HepG2 (cell line): ENCODE measurements around the gene STMN3. TPM values are rescaled to one million over a fixed set of nuclear protein-coding genes. Genes with fewer than 3 reads are reported as not detected.

Experiments
- EP300 ChIP-seq, 3 experiments: sonication (generic) in 1 of 3; formaldehyde crosslinking in 1 of 3; IDR thresholded peaks; 2 replicates each; pipeline versions ENCODE4 v1.5.1 to v1.6.1; 2011 to 2020; ENCODE audit warnings: low read depth in 2 of 3, low read length in 2 of 3, borderline replicate concordance in 1 of 3, improper control_type of control experiment in 1 of 3, mild to moderate bottlenecking in 1 of 3, missing genetic modification reagents in 1 of 3, moderate library complexity in 1 of 3
- GABPB1 ChIP-seq: IDR thresholded peaks from 2 replicates; pipeline ENCODE4 v1.6.1; 2016; ENCODE audit warnings: mild to moderate bottlenecking, missing genetic modification reagents, moderate library complexity, missing compliant biosample characterization
- KDM2A ChIP-seq: sonication (generic); formaldehyde crosslinking; IDR thresholded peaks from 2 replicates; pipeline ENCODE4 v1.4.0; 2020; ENCODE audit warnings: low read depth, missing genetic modification reagents, borderline replicate concordance
- MYC ChIP-seq: sonication (generic); formaldehyde crosslinking; IDR thresholded peaks from 2 replicates; pipeline ENCODE4 v1.9.0; 2021; ENCODE audit warnings: missing genetic modification reagents, borderline replicate concordance
- NFE2 ChIP-seq: sonication (generic); formaldehyde crosslinking; IDR thresholded peaks from 2 replicates; pipeline ENCODE4 v1.4.0; 2020; ENCODE audit warnings: missing genetic modification reagents
- ZC3H4 ChIP-seq: sonication (generic); formaldehyde crosslinking; IDR thresholded peaks from 2 replicates; pipeline ENCODE4 v1.4.0; 2020; ENCODE audit warnings: missing genetic modification reagents, borderline replicate concordance
- ZNF234 ChIP-seq: sonication (generic); formaldehyde crosslinking; conservative IDR thresholded peaks from 2 replicates; pipeline ENCODE4 v1.5.1; 2020; ENCODE audit warnings: mild to moderate bottlenecking, missing genetic modification reagents
- ZNF768 ChIP-seq: sonication (generic); formaldehyde crosslinking; IDR thresholded peaks from 2 replicates; pipeline ENCODE4 v1.4.0; 2020; ENCODE audit warnings: missing genetic modification reagents
- polyA plus RNA-seq, 8 experiments: library from polyadenylated mRNA; depleted of rRNA in 3 of 8; stranded (reverse) in 7 of 8; unstranded in 1 of 8; fragments of >200 nt; fragmentation: Illumina TruSeq in 4 of 8; extraction: Trizol in 4 of 8; gene quantifications; 2 replicates each; pipeline versions ENCODE4 v1.2.1 to v1.2.3, GENCODE V29; 2011 to 2016; ENCODE audit warnings: low read depth in 4 of 8, missing spikeins in 1 of 8, mixed read lengths in 1 of 8; ENCODE audit not compliant: insufficient read depth in 1 of 8
- total RNA-seq, 5 experiments: library from RNA; depleted of rRNA; stranded (reverse); fragments of >200 nt; fragmentation: Illumina TruSeq; extraction: Trizol; gene quantifications; 2 replicates each; pipeline ENCODE4 v1.2.3, GENCODE V29; 2016; ENCODE audit warnings: low read depth in 1 of 5
- TF ChIP-seq, protein P1 (sequence below): sonication (generic); formaldehyde crosslinking; IDR thresholded peaks from 2 replicates; pipeline ENCODE4 v1.4.0; 2020; ENCODE audit warnings: mild to moderate bottlenecking, missing genetic modification reagents, borderline replicate concordance
- TF ChIP-seq, protein P2 (sequence below): sonication (generic); formaldehyde crosslinking; IDR thresholded peaks from 2 replicates; pipeline ENCODE4 v1.4.0; 2020; ENCODE audit warnings: missing genetic modification reagents, borderline replicate concordance
- TF ChIP-seq, protein P3 (sequence below): sonication (generic); formaldehyde crosslinking; IDR thresholded peaks from 2 replicates; pipeline ENCODE4 v1.4.0; 2020; ENCODE audit warnings: mild to moderate bottlenecking, missing genetic modification reagents

The STMN3 gene
- total and polyA plus RNA-seq, 2 of the 13 experiments (the other 11 are each of a cell fraction or from before 2014, with no cell fraction given): 21.0 to 48.3 TPM

DNA sequence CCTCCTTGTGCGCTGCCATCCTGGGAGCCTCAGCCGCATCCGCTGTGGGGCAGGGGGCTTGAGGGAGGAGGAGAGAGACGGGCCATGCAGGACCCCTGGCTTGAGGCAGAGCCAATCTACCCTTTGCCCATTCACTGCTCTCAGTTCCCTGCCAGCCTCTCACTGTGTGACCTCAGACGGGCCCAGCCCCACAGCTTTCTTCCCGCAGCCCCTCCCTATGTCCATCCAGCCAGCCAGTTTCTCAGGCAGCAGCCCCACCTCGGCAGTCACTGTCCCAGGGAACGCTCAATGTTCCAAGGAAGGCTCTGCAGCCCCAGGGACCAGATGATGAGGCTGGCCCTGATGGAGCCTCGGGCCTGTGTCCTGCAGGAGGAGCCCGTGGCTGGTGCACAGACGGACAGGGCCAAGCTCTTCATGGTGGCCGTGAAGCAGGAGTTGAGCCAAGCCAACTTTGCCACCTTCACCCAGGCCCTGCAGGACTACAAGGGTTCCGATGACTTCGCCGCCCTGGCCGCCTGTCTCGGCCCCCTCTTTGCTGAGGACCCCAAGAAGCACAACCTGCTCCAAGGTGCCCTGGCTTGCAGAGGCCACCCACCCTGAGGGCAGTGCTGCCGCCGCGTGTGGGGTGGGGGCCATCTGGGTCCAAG, 39.3 kb upstream of the STMN3 start (continued):
- TF ChIP-seq, protein P1, sequence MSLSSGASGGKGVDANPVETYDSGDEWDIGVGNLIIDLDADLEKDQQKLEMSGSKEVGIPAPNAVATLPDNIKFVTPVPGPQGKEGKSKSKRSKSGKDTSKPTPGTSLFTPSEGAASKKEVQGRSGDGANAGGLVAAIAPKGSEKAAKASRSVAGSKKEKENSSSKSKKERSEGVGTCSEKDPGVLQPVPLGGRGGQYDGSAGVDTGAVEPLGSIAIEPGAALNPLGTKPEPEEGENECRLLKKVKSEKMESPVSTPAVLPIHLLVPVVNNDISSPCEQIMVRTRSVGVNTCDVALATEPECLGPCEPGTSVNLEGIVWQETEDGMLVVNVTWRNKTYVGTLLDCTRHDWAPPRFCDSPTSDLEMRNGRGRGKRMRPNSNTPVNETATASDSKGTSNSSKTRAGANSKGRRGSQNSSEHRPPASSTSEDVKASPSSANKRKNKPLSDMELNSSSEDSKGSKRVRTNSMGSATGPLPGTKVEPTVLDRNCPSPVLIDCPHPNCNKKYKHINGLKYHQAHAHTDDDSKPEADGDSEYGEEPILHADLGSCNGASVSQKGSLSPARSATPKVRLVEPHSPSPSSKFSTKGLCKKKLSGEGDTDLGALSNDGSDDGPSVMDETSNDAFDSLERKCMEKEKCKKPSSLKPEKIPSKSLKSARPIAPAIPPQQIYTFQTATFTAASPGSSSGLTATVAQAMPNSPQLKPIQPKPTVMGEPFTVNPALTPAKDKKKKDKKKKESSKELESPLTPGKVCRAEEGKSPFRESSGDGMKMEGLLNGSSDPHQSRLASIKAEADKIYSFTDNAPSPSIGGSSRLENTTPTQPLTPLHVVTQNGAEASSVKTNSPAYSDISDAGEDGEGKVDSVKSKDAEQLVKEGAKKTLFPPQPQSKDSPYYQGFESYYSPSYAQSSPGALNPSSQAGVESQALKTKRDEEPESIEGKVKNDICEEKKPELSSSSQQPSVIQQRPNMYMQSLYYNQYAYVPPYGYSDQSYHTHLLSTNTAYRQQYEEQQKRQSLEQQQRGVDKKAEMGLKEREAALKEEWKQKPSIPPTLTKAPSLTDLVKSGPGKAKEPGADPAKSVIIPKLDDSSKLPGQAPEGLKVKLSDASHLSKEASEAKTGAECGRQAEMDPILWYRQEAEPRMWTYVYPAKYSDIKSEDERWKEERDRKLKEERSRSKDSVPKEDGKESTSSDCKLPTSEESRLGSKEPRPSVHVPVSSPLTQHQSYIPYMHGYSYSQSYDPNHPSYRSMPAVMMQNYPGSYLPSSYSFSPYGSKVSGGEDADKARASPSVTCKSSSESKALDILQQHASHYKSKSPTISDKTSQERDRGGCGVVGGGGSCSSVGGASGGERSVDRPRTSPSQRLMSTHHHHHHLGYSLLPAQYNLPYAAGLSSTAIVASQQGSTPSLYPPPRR (CRISPR knock-in tag): no peak
- TF ChIP-seq NFE2 (CRISPR knock-in tag) (no peak), GABPB1 (CRISPR knock-in tag) (peak; percentile 13; the same call in 1 of the 2 replicates), KDM2A (CRISPR knock-in tag) (peak; percentile 73; the same call in 1 of the 2 replicates), MYC (no peak), ZNF234 (0 out of 2 replicates have a peak, but pooled peaks have one; percentile 46), ZC3H4 (CRISPR knock-in tag) (0 out of 2 replicates have a peak, but pooled peaks have one; percentile 1), ZNF768 (peak; percentile 25; the same call in 1 of the 2 replicates), EP300 (IDR thresholded peaks at IDR 0.05; ENCODE audit: low read depth in 2 of 2, low read length in 2 of 2) (no peak), EP300 (CRISPR knock-in tag; IDR thresholded peaks at IDR 0.05; ENCODE audit: borderline replicate concordance) (peak; percentile 44; the same call in 1 of the 2 replicates)
- TF ChIP-seq, protein P2, sequence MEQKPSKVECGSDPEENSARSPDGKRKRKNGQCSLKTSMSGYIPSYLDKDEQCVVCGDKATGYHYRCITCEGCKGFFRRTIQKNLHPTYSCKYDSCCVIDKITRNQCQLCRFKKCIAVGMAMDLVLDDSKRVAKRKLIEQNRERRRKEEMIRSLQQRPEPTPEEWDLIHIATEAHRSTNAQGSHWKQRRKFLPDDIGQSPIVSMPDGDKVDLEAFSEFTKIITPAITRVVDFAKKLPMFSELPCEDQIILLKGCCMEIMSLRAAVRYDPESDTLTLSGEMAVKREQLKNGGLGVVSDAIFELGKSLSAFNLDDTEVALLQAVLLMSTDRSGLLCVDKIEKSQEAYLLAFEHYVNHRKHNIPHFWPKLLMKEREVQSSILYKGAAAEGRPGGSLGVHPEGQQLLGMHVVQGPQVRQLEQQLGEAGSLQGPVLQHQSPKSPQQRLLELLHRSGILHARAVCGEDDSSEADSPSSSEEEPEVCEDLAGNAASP (CRISPR knock-in tag): no peak
- TF ChIP-seq, protein P3, sequence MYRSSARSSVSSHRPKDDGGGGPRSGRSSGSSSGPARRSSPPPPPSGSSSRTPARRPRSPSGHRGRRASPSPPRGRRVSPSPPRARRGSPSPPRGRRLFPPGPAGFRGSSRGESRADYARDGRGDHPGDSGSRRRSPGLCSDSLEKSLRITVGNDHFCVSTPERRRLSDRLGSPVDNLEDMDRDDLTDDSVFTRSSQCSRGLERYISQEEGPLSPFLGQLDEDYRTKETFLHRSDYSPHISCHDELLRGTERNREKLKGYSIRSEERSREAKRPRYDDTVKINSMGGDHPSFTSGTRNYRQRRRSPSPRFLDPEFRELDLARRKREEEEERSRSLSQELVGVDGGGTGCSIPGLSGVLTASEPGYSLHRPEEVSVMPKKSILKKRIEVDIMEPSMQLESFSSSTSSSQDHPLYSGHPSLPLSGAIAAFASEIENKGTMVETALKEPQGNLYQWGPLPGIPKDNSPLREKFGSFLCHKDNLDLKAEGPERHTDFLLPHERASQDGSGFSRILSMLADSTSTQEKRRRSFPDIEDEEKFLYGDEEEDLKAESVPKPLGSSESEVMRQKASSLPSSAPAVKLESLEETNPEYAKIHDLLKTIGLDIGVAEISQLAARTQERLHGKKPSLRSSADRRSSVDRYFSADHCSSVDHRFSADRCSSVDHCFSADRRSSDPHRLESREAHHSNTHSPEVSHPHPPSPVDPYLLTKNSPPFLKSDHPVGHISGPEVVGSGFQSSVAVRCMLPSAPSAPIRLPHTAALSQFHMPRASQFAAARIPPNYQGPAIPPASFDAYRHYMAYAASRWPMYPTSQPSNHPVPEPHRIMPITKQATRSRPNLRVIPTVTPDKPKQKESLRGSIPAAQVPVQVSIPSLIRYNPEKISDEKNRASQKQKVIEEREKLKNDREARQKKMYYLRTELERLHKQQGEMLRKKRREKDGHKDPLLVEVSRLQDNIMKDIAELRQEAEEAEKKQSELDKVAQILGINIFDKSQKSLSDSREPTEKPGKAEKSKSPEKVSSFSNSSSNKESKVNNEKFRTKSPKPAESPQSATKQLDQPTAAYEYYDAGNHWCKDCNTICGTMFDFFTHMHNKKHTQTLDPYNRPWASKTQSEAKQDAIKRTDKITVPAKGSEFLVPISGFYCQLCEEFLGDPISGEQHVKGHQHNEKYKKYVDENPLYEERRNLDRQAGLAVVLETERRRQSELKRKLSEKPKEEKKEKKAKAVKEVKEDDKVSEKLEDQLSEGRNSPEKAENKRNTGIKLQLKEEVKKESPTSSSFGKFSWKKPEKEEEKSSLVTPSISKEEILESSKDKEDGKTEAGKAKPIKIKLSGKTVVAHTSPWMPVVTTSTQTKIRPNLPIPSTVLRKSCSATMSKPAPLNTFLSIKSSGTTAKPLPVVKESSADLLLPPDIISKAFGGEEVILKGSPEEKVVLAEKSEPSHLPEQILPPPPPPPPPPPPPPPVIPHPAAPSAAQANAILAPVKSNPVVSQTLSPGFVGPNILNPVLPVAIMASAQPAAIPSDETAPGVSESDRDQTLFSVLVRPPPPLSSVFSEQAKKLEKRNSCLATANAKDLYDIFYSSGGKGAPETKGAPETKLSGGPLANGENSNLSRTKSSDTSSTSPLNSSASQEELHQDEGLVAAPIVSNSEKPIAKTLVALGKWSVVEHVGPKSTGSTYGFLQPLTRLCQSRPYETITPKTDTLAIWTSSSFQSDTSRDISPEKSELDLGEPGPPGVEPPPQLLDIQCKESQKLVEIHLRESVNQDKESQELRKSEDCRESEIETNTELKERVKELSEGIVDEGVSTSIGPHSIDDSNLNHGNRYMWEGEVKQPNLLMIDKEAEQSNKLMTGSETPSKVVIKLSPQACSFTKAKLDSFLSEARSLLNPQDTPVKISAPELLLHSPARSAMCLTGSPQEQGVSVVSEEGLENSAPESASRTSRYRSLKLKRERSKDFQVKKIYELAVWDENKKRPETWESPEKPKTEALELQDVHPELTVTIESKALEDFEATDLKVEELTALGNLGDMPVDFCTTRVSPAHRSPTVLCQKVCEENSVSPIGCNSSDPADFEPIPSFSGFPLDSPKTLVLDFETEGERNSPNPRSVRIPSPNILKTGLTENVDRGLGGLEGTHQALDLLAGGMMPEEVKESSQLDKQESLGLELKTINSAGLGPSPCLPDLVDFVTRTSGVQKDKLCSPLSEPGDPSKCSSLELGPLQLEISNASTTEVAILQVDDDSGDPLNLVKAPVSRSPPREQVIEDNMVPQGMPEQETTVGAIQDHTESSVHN (CRISPR knock-in tag): no peak
